Keratinocyte (primary cell): ENCODE data around the gene FRS3. TPM values are rescaled to one million over a fixed set of nuclear protein-coding genes. Genes with fewer than 3 reads are reported as not detected.

Experiments
- DNase-seq: peaks from one replicate; pipeline ENCODE4 v3.0.0-alpha.2; 2011; ENCODE audit warnings: low read depth, missing footprints, low spot score
- FAIRE-seq: peaks from 2 replicates; lab custom pipeline; 2011; peaks lifted over from hg19 to GRCh38; lab: Jason Lieb, UNC
- H2AFZ ChIP-seq: 2 replicates; pipeline ENCODE4 v1.6.0; 2012; ENCODE audit warnings: low read length, control low read depth, inconsistent platforms; ENCODE audit not compliant: control insufficient read depth
- H3K27ac ChIP-seq: 2 replicates; pipeline ENCODE4 v1.5.1; 2011; ENCODE audit warnings: low read length; ENCODE audit not compliant: control insufficient read depth, insufficient read depth
- H3K27me3 ChIP-seq: 3 replicates; pipeline ENCODE4 v1.6.0; 2011; ENCODE audit warnings: low read length; ENCODE audit not compliant: control insufficient read depth, insufficient read depth; ENCODE audit errors: extremely low read depth
- H3K36me3 ChIP-seq, 2 experiments: 2 replicates in 1 of 2; 3 replicates in 1 of 2; pipeline ENCODE4 v1.5.1; 2011; ENCODE audit warnings: low read length in 2 of 2, mild to moderate bottlenecking in 1 of 2; ENCODE audit not compliant: control insufficient read depth in 2 of 2, insufficient read depth in 2 of 2; ENCODE audit errors: extremely low read depth in 1 of 2
- H3K4me1 ChIP-seq: 3 replicates; pipeline ENCODE4 v1.5.1; 2011; ENCODE audit warnings: low read length; ENCODE audit not compliant: control insufficient read depth, insufficient read depth; ENCODE audit errors: extremely low read depth
- H3K4me2 ChIP-seq: 3 replicates; pipeline ENCODE4 v1.6.0; 2011; ENCODE audit warnings: low read depth, low read length; ENCODE audit not compliant: control insufficient read depth, insufficient read depth; ENCODE audit errors: extremely low read depth
- H3K4me3 ChIP-seq, 3 experiments: fragments of 200-600 bp in 1 of 3; sonication (generic) in 1 of 3; 2 replicates in 2 of 3; 3 replicates in 1 of 3; pipeline ENCODE4 v1.5.1; 2011 to 2016; ENCODE audit warnings: low read length in 3 of 3, mild to moderate bottlenecking in 3 of 3, control low read depth in 2 of 3, inconsistent platforms in 1 of 3, low read depth in 1 of 3, mixed read lengths in 1 of 3, mixed run types in 1 of 3, moderate library complexity in 1 of 3; ENCODE audit not compliant: control insufficient read depth in 2 of 3, insufficient read depth in 2 of 3; ENCODE audit errors: extremely low read depth in 1 of 3
- H3K79me2 ChIP-seq: 2 replicates; pipeline ENCODE4 v1.6.0; 2012; ENCODE audit warnings: low read length; ENCODE audit not compliant: control insufficient read depth, insufficient read depth
- H3K9ac ChIP-seq: 3 replicates; pipeline ENCODE4 v1.6.0; 2011; ENCODE audit warnings: low read length; ENCODE audit not compliant: control insufficient read depth, insufficient read depth; ENCODE audit errors: extremely low read depth
- H3K9me1 ChIP-seq: 3 replicates; pipeline ENCODE4 v1.6.0; 2011; ENCODE audit warnings: low read length; ENCODE audit not compliant: control insufficient read depth, insufficient read depth; ENCODE audit errors: extremely low read depth
- H3K9me3 ChIP-seq: 2 replicates; pipeline ENCODE4 v1.5.1; 2012; ENCODE audit warnings: low read depth, low read length; ENCODE audit not compliant: control insufficient read depth
- H4K20me1 ChIP-seq: 3 replicates; pipeline ENCODE4 v1.6.0; 2011; ENCODE audit warnings: low read length; ENCODE audit not compliant: control insufficient read depth, insufficient read depth; ENCODE audit errors: extremely low read depth
- CTCF ChIP-seq, 3 experiments: IDR thresholded peaks in 1 of 3; conservative IDR thresholded peaks in 1 of 3; optimal IDR thresholded peaks in 1 of 3; 2 replicates in 2 of 3; 3 replicates in 1 of 3; pipeline versions ENCODE3 to v1.5.1; 2011; ENCODE audit warnings: low read length in 3 of 3, mild to moderate bottlenecking in 3 of 3, moderate library complexity in 2 of 3, control low read depth in 1 of 3, inconsistent platforms in 1 of 3; ENCODE audit not compliant: insufficient read depth in 2 of 3; ENCODE audit errors: extremely low read depth in 1 of 3
- EZH2 ChIP-seq: IDR thresholded peaks from one replicate; pipeline ENCODE4 v1.6.1; 2012; ENCODE audit warnings: inconsistent platforms, mild to moderate bottlenecking, low read length, moderate library complexity
- dilution Hi-C: fragments of 300-500 bp; cut with MboI; formaldehyde crosslinking; loops from one replicate; pipeline ENCODE4 v1.7.0; 2020; ENCODE audit warnings: low sequenced_read_pairs; ENCODE audit not compliant: extremely low pct_ligation_motif_present
- polyA plus RNA-seq, 5 experiments: library from polyadenylated mRNA; depleted of rRNA in 3 of 5; stranded (reverse) in 3 of 5; stranded (forward) in 1 of 5; unstranded in 1 of 5; fragments of >200 nt; gene quantifications; 1 replicate in 1 of 5; 2 replicates in 3 of 5; 3 replicates in 1 of 5; pipeline versions ENCODE4 v1.2.1 to v1.2.3, GENCODE V29; 2011 to 2012; ENCODE audit warnings: missing spikeins in 2 of 5, low read depth in 1 of 5, low replicate concordance in 1 of 5

FRS3 gene
- polyA plus RNA-seq, 1 donor (not counting 4 experiments of a cell fraction or from before 2014, with no cell fraction given): 2.0 TPM

GRCh38 chr6:41724586-41725501, 54.9 kb downstream of the FRS3 start:
- no peaks in the 10 kb centered on the region for H3K9me3 ChIP-seq
- H3K9ac ChIP-seq: no peak overlapping the region
- H3K4me1 ChIP-seq: peaks cover 18% of the 10 kb centered on the region
- DNase-seq (no peak), FAIRE-seq (no peak)
- H3K4me2 ChIP-seq: no peak overlapping the region
- no peaks in the 10 kb centered on the region for H4K20me1 ChIP-seq
- H3K27me3 ChIP-seq: no peaks in the 10 kb centered on the region
- H3K79me2 ChIP-seq: no peaks in the 10 kb centered on the region
- H3K36me3 ChIP-seq: no peaks in the 10 kb centered on the region
- no peak overlapping the region for H3K4me3 ChIP-seq
- H3K9me1 ChIP-seq: no peaks in the 10 kb centered on the region
- no peak overlapping the region for H2AFZ ChIP-seq
- H3K27ac ChIP-seq: no peak overlapping the region
- dilution Hi-C loops: no loop called here
- TF ChIP-seq CTCF (optimal IDR thresholded peaks at IDR 0.05 in 1 of 3, IDR thresholded peaks at IDR 0.05 in 1 of 3, conservative IDR thresholded peaks at IDR 0.05 in 1 of 3; ENCODE audit: extremely low read depth in 1 of 3, insufficient read depth in 2 of 3, low read length in 3 of 3): no peak
- no peak for TF ChIP-seq EZH2

- peaks cover 22% of the 10 kb centered on the region for H3K4me1 ChIP-seq
- H3K27me3 ChIP-seq: no peaks in the 10 kb centered on the region
- H3K4me2 ChIP-seq: no peak overlapping the region
- H3K9me3 ChIP-seq: no peaks in the 10 kb centered on the region
- dilution Hi-C loops: no loop called here
- no peaks in the 10 kb centered on the region for H3K9me1 ChIP-seq
- no peaks in the 10 kb centered on the region for H3K79me2 ChIP-seq
- no peak for FAIRE-seq
- H2AFZ ChIP-seq: no peak overlapping the region
- no peak overlapping the region for H3K9ac ChIP-seq
- TF ChIP-seq CTCF (optimal IDR thresholded peaks at IDR 0.05 in 1 of 3, IDR thresholded peaks at IDR 0.05 in 1 of 3, conservative IDR thresholded peaks at IDR 0.05 in 1 of 3; ENCODE audit: extremely low read depth in 1 of 3, insufficient read depth in 2 of 3, low read length in 3 of 3) (no peak), EZH2 (no peak)
- H3K36me3 ChIP-seq: no peaks in the 10 kb centered on the region
- no peak for DNase-seq
- H3K27ac ChIP-seq: no peak overlapping the region
- H3K4me3 ChIP-seq: no peak overlapping the region
- H4K20me1 ChIP-seq: no peaks in the 10 kb centered on the region
These were observed 55.5 kb downstream of the FRS3 start for GRCh38 chr6:41724228-41724580.
